Fibroblast of the aortic adventitia (primary cell): ENCODE measurements around the gene IL12RB1. TPM values are rescaled to one million over a fixed set of nuclear protein-coding genes. Genes with fewer than 3 reads are reported as not detected.
"Not testable (repeated sequence)": the region's sequence is repeated elsewhere in the genome, so short reads cannot be mapped to it uniquely, and the experiment has no call there.

Experiments used
- DNase-seq: peaks from one replicate; pipeline ENCODE4 v3.0.0-alpha.2; 2010; ENCODE audit warnings: low read depth
- H3K4me3 ChIP-seq: 2 replicates; pipeline ENCODE4 v1.5.1; 2011; ENCODE audit warnings: low read depth, mild to moderate bottlenecking, control low read depth, low read length, moderate library complexity
- total RNA-seq: library from RNA; depleted of rRNA; stranded (reverse); fragments of >200 nt; gene quantifications from 2 replicates; pipeline ENCODE4 v1.2.3, GENCODE V29; 2012; ENCODE audit warnings: low replicate concordance
- TF ChIP-seq, protein P1 (sequence below): IDR thresholded peaks from 2 replicates; pipeline ENCODE4 v1.5.1; 2011; ENCODE audit warnings: mild to moderate bottlenecking, low read length, control low read depth, inconsistent platforms; ENCODE audit not compliant: insufficient read depth

The IL12RB1 gene
- total RNA-seq, 1 donor: not detected

DNA sequence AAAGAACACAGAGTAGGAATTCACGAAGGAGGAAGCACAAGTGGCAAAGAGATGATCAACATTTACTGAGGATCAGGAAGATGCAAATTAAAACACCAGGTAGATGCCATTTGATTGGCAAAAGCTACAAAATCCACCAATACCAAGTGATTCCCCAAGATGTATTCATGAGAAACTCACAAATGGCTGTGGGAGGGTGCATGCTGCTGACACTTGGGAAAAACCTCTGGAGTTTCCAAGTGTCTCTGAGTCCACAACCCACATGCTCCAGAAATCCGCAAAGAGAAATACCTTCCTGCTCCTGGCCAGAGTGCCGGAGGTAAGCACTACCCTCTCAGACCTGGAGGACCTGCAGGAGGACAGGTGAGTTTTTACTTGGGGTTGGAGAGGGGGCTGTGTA, 43.1 kb downstream of the IL12RB1 start:
- TF ChIP-seq, protein P1, sequence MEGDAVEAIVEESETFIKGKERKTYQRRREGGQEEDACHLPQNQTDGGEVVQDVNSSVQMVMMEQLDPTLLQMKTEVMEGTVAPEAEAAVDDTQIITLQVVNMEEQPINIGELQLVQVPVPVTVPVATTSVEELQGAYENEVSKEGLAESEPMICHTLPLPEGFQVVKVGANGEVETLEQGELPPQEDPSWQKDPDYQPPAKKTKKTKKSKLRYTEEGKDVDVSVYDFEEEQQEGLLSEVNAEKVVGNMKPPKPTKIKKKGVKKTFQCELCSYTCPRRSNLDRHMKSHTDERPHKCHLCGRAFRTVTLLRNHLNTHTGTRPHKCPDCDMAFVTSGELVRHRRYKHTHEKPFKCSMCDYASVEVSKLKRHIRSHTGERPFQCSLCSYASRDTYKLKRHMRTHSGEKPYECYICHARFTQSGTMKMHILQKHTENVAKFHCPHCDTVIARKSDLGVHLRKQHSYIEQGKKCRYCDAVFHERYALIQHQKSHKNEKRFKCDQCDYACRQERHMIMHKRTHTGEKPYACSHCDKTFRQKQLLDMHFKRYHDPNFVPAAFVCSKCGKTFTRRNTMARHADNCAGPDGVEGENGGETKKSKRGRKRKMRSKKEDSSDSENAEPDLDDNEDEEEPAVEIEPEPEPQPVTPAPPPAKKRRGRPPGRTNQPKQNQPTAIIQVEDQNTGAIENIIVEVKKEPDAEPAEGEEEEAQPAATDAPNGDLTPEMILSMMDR: no peak
- no peak for DNase-seq
- H3K4me3 ChIP-seq: no peak overlapping the region

DNA sequence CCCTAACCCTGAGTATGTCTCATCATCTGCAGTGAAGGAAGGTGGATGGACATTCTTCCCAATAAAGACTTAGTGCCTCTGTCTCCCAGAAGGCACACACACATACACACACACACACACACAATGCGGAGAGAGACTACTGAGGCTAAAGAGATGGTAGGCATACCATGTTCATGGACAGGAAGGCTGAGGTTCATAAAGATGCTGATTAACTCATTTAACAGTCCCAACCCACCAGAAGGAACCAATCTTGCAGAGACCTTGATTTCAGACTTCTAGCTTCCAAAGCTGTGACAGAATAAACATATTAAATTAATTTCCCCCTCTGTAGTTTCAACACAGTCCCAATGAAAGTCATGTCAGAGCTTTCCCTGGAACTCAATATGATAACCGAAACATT, 45.7 kb downstream of the IL12RB1 start:
- no peak overlapping the region for H3K4me3 ChIP-seq
- DNase-seq: no peak
- TF ChIP-seq, protein P1: no peak

GRCh38 chr19:18032102-18032501, 54.6 kb downstream of the IL12RB1 start:
- H3K4me3 ChIP-seq, DNase-seq: not testable (repeated sequence)

GRCh38 chr19:18031401-18031800, 55.3 kb downstream of the IL12RB1 start:
- not testable (repeated sequence) for DNase-seq, H3K4me3 ChIP-seq

GRCh38 chr19:18029617-18030338, 57.0 kb downstream of the IL12RB1 start:
- H3K4me3 ChIP-seq: no peak overlapping the region
- TF ChIP-seq, protein P1: no peak
- no peak for DNase-seq

GRCh38 chr19:18027151-18027550, 59.6 kb downstream of the IL12RB1 start:
- TF ChIP-seq, protein P1: no peak
- no peak overlapping the region for H3K4me3 ChIP-seq
- no peak for DNase-seq

GRCh38 chr19:18023622-18024251, 63.0 kb downstream of the IL12RB1 start:
- no peak for DNase-seq
- TF ChIP-seq, protein P1: no peak
- no peak overlapping the region for H3K4me3 ChIP-seq

GRCh38 chr19:18021121-18021755, 65.5 kb downstream of the IL12RB1 start:
- H3K4me3 ChIP-seq: no peak overlapping the region
- DNase-seq: peak; percentile 84
- TF ChIP-seq, protein P1: no peak
